Activated T-helper 2 cell treated with anti-CD3 and anti-CD28 coated beads, Interferon-gamma antibody, Interleukin-2, Interleukin-4, amounts not matched to agents 10 μg/mL and 5 μg/mL and 100 μg/mL, durations not matched to agents 14 hours and 24 hours and 36 hours (primary cell): ENCODE results near the gene RAD51D. TPM values are rescaled to one million over a fixed set of nuclear protein-coding genes. Genes with fewer than 3 reads are reported as not detected.
A peak's percentile ranks its signal among the peaks of the same experiment; 100 is the strongest.

Experiments used
- DNase-seq: peaks from one replicate; pipeline ENCODE4 v3.0.0; 2021; ENCODE audit warnings: low spot score
- H3K27ac Mint-ChIP-seq: one replicate; pipeline ENCODE4 v1.8.0; 2021; ENCODE audit warnings: mixed read lengths
- H3K27me3 Mint-ChIP-seq: one replicate; pipeline ENCODE4 v1.8.0; 2021; ENCODE audit warnings: low read depth, mixed read lengths
- H3K36me3 Mint-ChIP-seq: one replicate; pipeline ENCODE4 v1.8.0; 2021; ENCODE audit warnings: low read depth, mixed read lengths
- H3K4me1 Mint-ChIP-seq: one replicate; pipeline ENCODE4 v1.8.0; 2021; ENCODE audit warnings: low read depth, mixed read lengths
- H3K4me3 Mint-ChIP-seq: one replicate; pipeline ENCODE4 v1.8.0; 2021; ENCODE audit warnings: low read depth, mild to moderate bottlenecking, moderate library complexity, mixed read lengths
- H3K9me3 Mint-ChIP-seq: one replicate; pipeline ENCODE4 v1.8.0; 2021; ENCODE audit warnings: mixed read lengths
- intact Hi-C: fragments of 100-400 bp; cut with micrococcal nuclease; formaldehyde crosslinking; loops from one replicate; pipeline ENCODE4 v1.15.1; 2023
- total RNA-seq: library from RNA; stranded (reverse); gene quantifications from 2 replicates; pipeline ENCODE4 v1.2.3, GENCODE V29; 2022

Gene RAD51D
- total RNA-seq, 1 donor from 2014 or later: 29.5 TPM

DNA sequence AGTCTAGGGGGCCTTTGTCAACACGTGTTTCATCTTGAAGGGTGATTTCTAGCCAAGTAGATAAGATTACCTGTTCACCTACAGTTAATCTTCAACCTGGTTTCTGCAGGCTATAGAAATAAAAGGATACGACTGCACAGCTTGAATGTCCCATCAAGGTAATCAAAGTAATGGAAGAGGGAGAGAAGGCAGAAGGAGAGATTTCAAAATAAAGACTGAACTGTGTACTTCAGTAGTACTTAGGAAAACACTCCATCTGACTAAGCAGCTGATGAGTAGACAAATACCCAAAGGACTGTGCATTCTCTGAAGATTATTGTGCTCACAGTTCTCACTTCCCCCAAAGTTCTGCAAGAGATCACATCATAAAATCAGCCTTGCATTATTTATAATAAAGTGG lies 50.3 kb downstream of the RAD51D start:
- peaks cover 40% of the 10 kb centered on the region for H3K36me3 Mint-ChIP-seq
- no peaks in the 10 kb centered on the region for H3K27me3 Mint-ChIP-seq
- H3K27ac Mint-ChIP-seq: no peak overlapping the region
- DNase-seq: no peak
- H3K4me3 Mint-ChIP-seq: no peak overlapping the region
- intact Hi-C loops: loop anchor here (10.0 kb wide), 2 partner anchors 175 to 275 kb away; partner anchors contain the start of gene SLFN5
- peaks cover 60% of the 10 kb centered on the region for H3K4me1 Mint-ChIP-seq
- no peaks in the 10 kb centered on the region for H3K9me3 Mint-ChIP-seq

DNA sequence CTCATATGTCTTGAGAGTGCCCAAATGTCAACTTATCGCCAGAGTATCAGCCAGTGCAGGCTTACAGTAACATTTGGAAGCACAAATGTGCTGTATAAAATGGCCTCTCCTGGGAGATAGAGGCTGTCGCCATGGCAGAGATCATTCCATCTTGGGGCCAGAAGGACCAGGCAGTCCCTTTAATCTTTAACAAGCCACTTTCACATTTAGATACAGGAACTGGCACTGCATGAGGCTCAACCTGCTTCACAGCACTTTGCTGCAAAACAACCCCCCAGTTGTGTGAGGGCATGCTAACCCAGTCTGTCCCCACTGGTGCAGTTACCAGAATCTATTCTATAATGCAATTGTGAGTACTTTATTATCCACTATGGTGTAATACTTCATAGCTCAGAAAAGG lies 51.4 kb downstream of the RAD51D start:
- peaks cover 60% of the 10 kb centered on the region for H3K4me1 Mint-ChIP-seq
- peaks cover 40% of the 10 kb centered on the region for H3K36me3 Mint-ChIP-seq
- no peak overlapping the region for H3K27ac Mint-ChIP-seq
- H3K4me3 Mint-ChIP-seq: no peak overlapping the region
- no peak for DNase-seq
- intact Hi-C loops: loop anchor here (10.0 kb wide), 2 partner anchors 177 to 277 kb away; partner anchors contain the start of gene SLFN5
- no peaks in the 10 kb centered on the region for H3K27me3 Mint-ChIP-seq
- H3K9me3 Mint-ChIP-seq: no peaks in the 10 kb centered on the region

DNA sequence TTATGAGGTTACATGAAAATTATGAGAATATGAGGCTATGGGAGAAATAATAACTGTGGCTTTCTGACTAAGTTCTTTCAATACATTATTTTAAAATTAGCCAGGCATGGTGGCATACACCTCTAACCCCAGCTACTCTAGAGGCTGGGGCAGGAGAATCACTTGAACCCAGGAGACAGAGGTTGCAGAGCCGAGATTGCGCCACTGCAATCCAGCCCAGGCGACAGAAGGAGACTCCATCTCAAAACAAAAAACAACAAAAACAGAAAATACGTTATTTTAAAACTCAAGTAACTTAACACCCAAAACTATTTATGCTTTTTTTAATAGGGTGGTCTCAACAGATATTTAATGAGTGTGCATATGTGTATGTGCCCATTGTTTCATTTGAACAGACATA lies 53.8 kb downstream of the RAD51D start:
- Mint-ChIP-seq H3K36me3 (peaks cover 40% of the 10 kb centered on the region), H3K4me1 (peaks cover 59% of the 10 kb centered on the region), H3K4me3 (no peak overlapping the region), H3K27me3 (no peaks in the 10 kb centered on the region), H3K27ac (no peak overlapping the region), H3K9me3 (no peaks in the 10 kb centered on the region)
- DNase-seq: no peak
- intact Hi-C loops: loop anchor here (10.0 kb wide), 2 partner anchors 179 to 279 kb away; partner anchors contain the start of gene SLFN5

DNA sequence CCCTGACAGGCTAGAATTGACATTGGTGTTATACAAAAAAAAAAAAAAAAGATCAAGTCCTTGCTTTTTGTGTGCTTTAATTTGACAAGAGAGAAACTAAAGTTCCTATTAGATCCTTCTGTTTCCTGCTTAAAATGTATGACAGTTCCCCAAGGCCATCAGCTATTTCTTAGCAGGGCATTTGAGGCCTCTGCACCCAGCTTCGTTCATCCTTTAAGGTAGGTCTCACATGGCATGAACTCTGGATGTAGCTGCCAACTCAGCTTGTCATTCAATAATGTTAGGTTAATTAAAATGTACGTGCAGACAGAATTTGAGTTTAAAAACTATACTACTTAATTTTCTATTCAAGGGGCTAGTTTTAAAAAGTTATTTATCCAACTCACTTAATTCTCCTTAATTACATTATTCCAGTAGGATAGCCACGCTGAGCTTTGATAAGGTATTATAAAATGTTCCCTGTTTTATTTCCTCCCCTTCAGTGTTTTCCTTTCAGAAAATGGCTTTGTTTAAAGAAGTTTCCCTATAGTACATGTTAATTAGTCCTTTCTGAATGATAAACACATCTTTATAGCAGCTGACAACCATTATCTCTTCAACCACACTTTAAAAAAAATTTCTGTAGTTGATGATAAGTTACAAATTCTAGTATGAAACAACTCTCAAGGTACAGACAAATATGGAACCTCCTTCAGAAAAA lies 55.0 kb downstream of the RAD51D start:
- intact Hi-C loops: loop anchor here (5.0 to 10.0 kb wide), 3 partner anchors 180 to 677 kb away; partner anchors contain the start of gene SLFN5
- Mint-ChIP-seq H3K4me1 (peaks cover 58% of the 10 kb centered on the region), H3K4me3 (no peak overlapping the region), H3K27ac (peak overlapping the region; percentile 75), H3K36me3 (peaks cover 45% of the 10 kb centered on the region), H3K9me3 (no peaks in the 10 kb centered on the region), H3K27me3 (no peaks in the 10 kb centered on the region)
- no peak for DNase-seq

GRCh38 chr17:35063514-35064223 lies 56.0 kb downstream of the RAD51D start, which contains the start of gene RFFL:
TSS of gene RFFL (minus strand) at chr17:35063707. CDS start at chr17:35026553, 37,154 bp downstream.
- intact Hi-C loops: loop anchor here (1.0 to 10.0 kb wide), 10 partner anchors 10 to 676 kb away; partner anchors contain the start of genes LIG3 and SLFN5
- no peaks in the 10 kb centered on the region for H3K9me3 Mint-ChIP-seq
- H3K4me1 Mint-ChIP-seq: peaks cover 49% of the 10 kb centered on the region
- H3K4me3 Mint-ChIP-seq: peak within 1 kb of the TSS; percentile 5
- peaks cover 45% of the 10 kb centered on the region for H3K36me3 Mint-ChIP-seq
- H3K27me3 Mint-ChIP-seq: no peaks in the 10 kb centered on the region
- H3K27ac Mint-ChIP-seq: peak within 1 kb of the TSS; percentile 75
- DNase-seq: peak; percentile 84

DNA sequence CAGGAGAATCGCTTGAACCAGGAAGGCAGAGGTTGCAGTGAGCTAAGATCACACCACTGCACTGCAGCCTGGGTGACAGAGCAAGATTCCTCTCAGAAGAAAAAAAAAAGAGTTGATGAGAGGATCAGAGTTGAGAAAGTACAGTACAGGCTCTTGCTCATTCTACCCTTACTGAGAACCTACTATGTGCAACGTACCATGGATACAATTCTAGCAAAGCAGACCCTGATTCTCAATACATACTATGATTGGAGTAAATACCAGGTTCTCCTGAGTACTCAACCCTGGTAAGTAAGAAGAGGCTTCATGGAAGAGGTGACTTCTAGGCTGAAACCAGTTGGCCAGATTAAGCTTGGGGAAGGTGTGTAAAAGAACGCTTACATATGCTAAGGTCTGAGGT lies 57.4 kb downstream of the RAD51D start:
- no peaks in the 10 kb centered on the region for H3K27me3 Mint-ChIP-seq
- H3K9me3 Mint-ChIP-seq: no peaks in the 10 kb centered on the region
- no peak for DNase-seq
- peak overlapping the region; percentile 1 for H3K4me3 Mint-ChIP-seq
- intact Hi-C loops: loop anchor here (2.0 to 10.0 kb wide), 5 partner anchors 18 to 675 kb away; partner anchors contain the start of genes LIG3 and SLFN5
- H3K27ac Mint-ChIP-seq: peak overlapping the region; percentile 59
- H3K4me1 Mint-ChIP-seq: peaks cover 46% of the 10 kb centered on the region
- H3K36me3 Mint-ChIP-seq: peaks cover 50% of the 10 kb centered on the region

DNA sequence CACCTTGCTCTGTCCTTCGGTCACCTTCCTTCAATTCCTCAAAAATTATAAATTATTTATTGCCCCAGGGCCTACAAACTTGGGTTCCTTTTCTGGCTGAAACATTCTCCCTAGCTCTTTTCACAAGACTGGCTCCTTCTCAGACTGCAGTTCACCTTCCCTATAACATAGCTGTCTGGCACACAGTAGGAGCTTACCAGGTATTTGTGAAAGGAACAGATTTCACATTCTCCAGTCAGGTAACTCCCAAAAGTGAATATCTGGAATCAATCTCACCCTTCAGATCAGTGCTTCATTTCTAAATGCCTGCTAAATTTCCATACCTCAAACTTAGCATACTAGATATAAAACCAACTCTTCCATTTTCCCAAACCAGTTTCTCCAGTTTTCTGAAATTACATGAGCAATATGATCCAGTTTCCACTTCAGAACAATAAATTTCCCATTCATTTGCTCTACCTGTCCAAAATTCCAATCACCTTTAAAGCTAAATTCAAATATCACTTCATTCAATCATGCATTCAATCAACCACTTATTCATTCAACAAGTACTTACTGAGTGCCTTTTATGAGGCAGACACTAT lies 62.2 kb downstream of the RAD51D start:
- H3K36me3 Mint-ChIP-seq: peaks cover 44% of the 10 kb centered on the region
- H3K27ac Mint-ChIP-seq: no peak overlapping the region
- intact Hi-C loops: no loop called here
- no peaks in the 10 kb centered on the region for H3K9me3 Mint-ChIP-seq
- no peak overlapping the region for H3K4me3 Mint-ChIP-seq
- peaks cover 33% of the 10 kb centered on the region for H3K4me1 Mint-ChIP-seq
- no peak for DNase-seq
- no peaks in the 10 kb centered on the region for H3K27me3 Mint-ChIP-seq

DNA sequence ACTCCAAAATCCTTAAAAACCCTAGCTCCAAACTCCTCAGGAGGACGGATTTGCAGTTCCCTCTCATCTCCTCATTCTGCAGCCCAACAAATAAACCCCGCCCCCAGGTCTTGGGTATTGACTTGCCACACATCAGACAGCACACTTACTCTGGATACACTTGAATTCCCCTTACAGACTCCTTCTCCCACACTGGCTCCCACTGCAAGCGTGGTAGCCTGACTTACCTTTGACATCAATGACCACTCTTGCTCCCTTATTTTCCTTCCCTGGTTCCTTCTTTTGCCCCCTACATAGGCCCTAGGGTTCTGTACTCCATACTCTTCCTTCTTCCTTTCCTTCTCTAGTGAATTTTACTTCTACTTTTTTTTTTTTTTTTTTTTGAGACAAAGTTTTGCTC lies 63.6 kb downstream of the RAD51D start:
- DNase-seq: no peak
- intact Hi-C loops: no loop called here
- Mint-ChIP-seq H3K4me3 (no peak overlapping the region), H3K9me3 (no peaks in the 10 kb centered on the region), H3K27me3 (no peaks in the 10 kb centered on the region), H3K4me1 (peaks cover 44% of the 10 kb centered on the region), H3K27ac (no peak overlapping the region), H3K36me3 (peaks cover 38% of the 10 kb centered on the region)

DNA sequence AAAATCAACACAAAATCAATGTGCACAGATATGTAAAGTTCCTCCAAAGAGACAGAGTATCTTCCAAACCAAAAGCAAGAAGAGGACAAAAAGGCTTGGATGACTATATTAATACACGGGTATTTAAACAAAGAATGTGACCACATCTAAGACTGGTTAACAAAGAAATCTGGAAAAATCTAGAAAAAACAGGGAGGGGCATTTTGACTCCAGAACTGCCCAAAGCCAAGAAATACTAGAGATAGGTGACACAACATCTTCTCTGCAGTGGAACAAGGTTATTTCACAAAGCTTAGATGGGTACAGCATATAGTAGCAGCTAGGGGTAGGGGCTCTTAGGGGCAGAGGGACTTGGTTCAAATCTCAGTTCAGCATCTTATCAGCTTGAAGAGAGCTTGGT lies 66.5 kb downstream of the RAD51D start:
- Mint-ChIP-seq H3K4me3 (no peak overlapping the region), H3K36me3 (peaks cover 23% of the 10 kb centered on the region), H3K9me3 (no peaks in the 10 kb centered on the region), H3K27ac (no peak overlapping the region), H3K27me3 (no peaks in the 10 kb centered on the region), H3K4me1 (peaks cover 55% of the 10 kb centered on the region)
- intact Hi-C loops: no loop called here
- DNase-seq: no peak

DNA sequence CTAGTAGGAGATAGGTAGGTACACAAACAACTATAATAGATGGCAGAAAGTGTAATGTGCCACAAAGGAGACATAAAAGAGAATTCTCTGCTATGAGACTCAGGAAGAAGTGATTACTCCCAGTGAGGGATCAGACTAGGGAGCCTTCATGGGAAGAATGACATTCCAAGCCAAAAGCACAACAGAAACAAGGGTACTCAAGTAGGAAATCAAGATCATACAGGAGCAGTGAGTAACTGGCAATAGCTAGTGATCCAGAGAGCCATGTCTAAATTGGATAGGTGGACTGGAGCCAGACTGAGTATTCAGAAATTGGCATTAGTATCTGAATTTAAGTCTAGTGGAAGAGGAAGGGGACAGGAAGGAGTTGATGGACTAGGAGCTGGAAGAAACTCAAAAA lies 66.9 kb downstream of the RAD51D start:
- no peak overlapping the region for H3K4me3 Mint-ChIP-seq
- intact Hi-C loops: no loop called here
- peaks cover 54% of the 10 kb centered on the region for H3K4me1 Mint-ChIP-seq
- peak overlapping the region; percentile 81 for H3K27ac Mint-ChIP-seq
- H3K9me3 Mint-ChIP-seq: no peaks in the 10 kb centered on the region
- DNase-seq: no peak
- no peaks in the 10 kb centered on the region for H3K27me3 Mint-ChIP-seq
- peaks cover 18% of the 10 kb centered on the region for H3K36me3 Mint-ChIP-seq

- peak overlapping the region; percentile 49 for H3K4me3 Mint-ChIP-seq
- H3K36me3 Mint-ChIP-seq: peaks cover 13% of the 10 kb centered on the region
- peaks cover 49% of the 10 kb centered on the region for H3K4me1 Mint-ChIP-seq
- no peaks in the 10 kb centered on the region for H3K9me3 Mint-ChIP-seq
- peak overlapping the region; percentile 81 for H3K27ac Mint-ChIP-seq
- no peaks in the 10 kb centered on the region for H3K27me3 Mint-ChIP-seq
- no peak for DNase-seq
- intact Hi-C loops: no loop called here
Measured at GRCh38 chr17:35052241-35052610, 67.4 kb downstream of the RAD51D start.

- no peaks in the 10 kb centered on the region for H3K9me3 Mint-ChIP-seq
- H3K4me1 Mint-ChIP-seq: peaks cover 54% of the 10 kb centered on the region
- H3K27ac Mint-ChIP-seq: peak overlapping the region; percentile 81
- no peaks in the 10 kb centered on the region for H3K27me3 Mint-ChIP-seq
- H3K36me3 Mint-ChIP-seq: peaks cover 12% of the 10 kb centered on the region
- intact Hi-C loops: loop anchor here (1.0 kb wide), 1 partner anchor 12 kb away; the partner anchor contains the start of gene RFFL
- peak overlapping the region; percentile 49 for H3K4me3 Mint-ChIP-seq
- no peak for DNase-seq
Measured at GRCh38 chr17:35051579-35052240, 68.0 kb downstream of the RAD51D start.
